K562 (cell line): ENCODE measurements around the gene METRN. TPM values are rescaled to one million over a fixed set of nuclear protein-coding genes. Genes with fewer than 3 reads are reported as not detected.
A peak's percentile ranks its signal among the peaks of the same experiment; 100 is the strongest.

Experiments used
- ARHGAP35 ChIP-seq: fragments of 450-650 bp; IDR thresholded peaks from 2 replicates; pipeline ENCODE4 v1.6.1; 2018; ENCODE audit not compliant: partially characterized antibody
- BACH1 ChIP-seq: fragments of 200-800 bp; sonication (Bioruptor generic); IDR thresholded peaks from 2 replicates; pipeline ENCODE4 v1.6.1; 2016; ENCODE audit warnings: missing genetic modification characterization, missing compliant biosample characterization
- CBX3 ChIP-seq, 2 experiments: IDR thresholded peaks; 1 replicate in 1 of 2; 2 replicates in 1 of 2; pipeline ENCODE4 v1.6.1; 2012; ENCODE audit warnings: inconsistent platforms in 2 of 2, low read length in 2 of 2, borderline replicate concordance in 1 of 2, control low read depth in 1 of 2
- CHCHD3 ChIP-seq: fragments of 250-450 bp; sonication (Bioruptor Pico); IDR thresholded peaks from 2 replicates; pipeline ENCODE4 v2.1.2; 2022; ENCODE audit warnings: mild to moderate bottlenecking
- DDX20 ChIP-seq: fragments of 450-650 bp; IDR thresholded peaks from 2 replicates; pipeline ENCODE4 v1.6.1; 2016; ENCODE audit warnings: missing genetic modification characterization, low read depth, mild to moderate bottlenecking, missing compliant biosample characterization, moderate library complexity
- ETV6 ChIP-seq, 3 experiments: fragments of 150-350 bp in 1 of 3; sonication (generic) in 1 of 3; formaldehyde crosslinking in 1 of 3; IDR thresholded peaks; 2 replicates each; pipeline versions ENCODE4 v1.6.1 to v1.8.0; 2014 to 2022; ENCODE audit warnings: borderline replicate concordance in 2 of 3, low read depth in 2 of 3, antibody characterized with exemption in 1 of 3, low read length in 1 of 3, mild to moderate bottlenecking in 1 of 3, missing genetic modification reagents in 1 of 3
- FOXK1 ChIP-seq: sonication (generic); formaldehyde crosslinking; IDR thresholded peaks from 2 replicates; pipeline ENCODE4 v1.8.0; 2022; ENCODE audit warnings: missing genetic modification reagents, mild to moderate bottlenecking, borderline replicate concordance
- HIVEP1 ChIP-seq: fragments of 250-450 bp; sonication (Bioruptor Pico); IDR thresholded peaks from 2 replicates; pipeline ENCODE4 v1.4.0; 2020; ENCODE audit warnings: mild to moderate bottlenecking
- HNRNPL ChIP-seq: fragments of 200-400 bp; formaldehyde crosslinking; IDR thresholded peaks from 2 replicates; pipeline ENCODE4 v1.6.1; 2017; ENCODE audit warnings: low read depth, mild to moderate bottlenecking, low read length
- KAT7 ChIP-seq: sonication (generic); formaldehyde crosslinking; IDR thresholded peaks from 2 replicates; pipeline ENCODE4 v1.8.0; 2022; ENCODE audit warnings: missing genetic modification reagents, mild to moderate bottlenecking, borderline replicate concordance
- MCM2 ChIP-seq: fragments of 450-650 bp; IDR thresholded peaks from 2 replicates; pipeline ENCODE4 v1.6.1; 2017; ENCODE audit warnings: low read depth, mild to moderate bottlenecking
- MYNN ChIP-seq, 2 experiments: sonication (generic); formaldehyde crosslinking in 1 of 2; IDR thresholded peaks; 2 replicates each; pipeline versions ENCODE4 v1.5.0 to v1.6.1; 2016 to 2020; ENCODE audit warnings: antibody characterized with exemption in 1 of 2, missing genetic modification reagents in 1 of 2
- NONO ChIP-seq, 2 experiments: fragments of 200-400 bp in 1 of 2; fragments of 450-650 bp in 1 of 2; formaldehyde crosslinking in 1 of 2; IDR thresholded peaks; 2 replicates each; pipeline ENCODE4 v1.6.1; 2017; ENCODE audit warnings: low read depth in 2 of 2, mild to moderate bottlenecking in 2 of 2, moderate library complexity in 2 of 2, low read length in 1 of 2
- PATZ1 ChIP-seq: fragments of 250-450 bp; sonication (Bioruptor Pico); IDR thresholded peaks from 2 replicates; pipeline ENCODE4 v1.5.0; 2020; ENCODE audit warnings: mild to moderate bottlenecking, borderline replicate concordance
- PRPF4 ChIP-seq: fragments of 200-400 bp; formaldehyde crosslinking; IDR thresholded peaks from one replicate; pipeline ENCODE4 v1.6.1; 2017; ENCODE audit warnings: low read length, low read depth, mild to moderate bottlenecking; ENCODE audit not compliant: insufficient read depth, poor library complexity, severe bottlenecking
- RAD51 ChIP-seq: fragments of 450-650 bp; IDR thresholded peaks from 2 replicates; pipeline ENCODE4 v1.7.1; 2016; ENCODE audit warnings: low read depth, mild to moderate bottlenecking, borderline replicate concordance
- SETDB1 ChIP-seq: IDR thresholded peaks from one replicate; pipeline ENCODE4 v1.6.1; 2012; ENCODE audit warnings: low read length, control low read depth, inconsistent platforms
- SRSF3 ChIP-seq: fragments of 200-400 bp; formaldehyde crosslinking; IDR thresholded peaks from 2 replicates; pipeline ENCODE4 v1.6.1; 2016; ENCODE audit warnings: mild to moderate bottlenecking, low read length, moderate library complexity; ENCODE audit not compliant: insufficient read depth
- ZBTB8A ChIP-seq: fragments of 450-650 bp; IDR thresholded peaks from 2 replicates; pipeline ENCODE4 v1.6.1; 2018; ENCODE audit warnings: mild to moderate bottlenecking, moderate library complexity; ENCODE audit not compliant: partially characterized antibody
- ZKSCAN1 ChIP-seq: fragments of 150-350 bp; IDR thresholded peaks from 2 replicates; pipeline ENCODE4 v1.6.1; 2016; ENCODE audit warnings: low read depth, low read length
- ZNF384 ChIP-seq: IDR thresholded peaks from 2 replicates; pipeline ENCODE4 v1.6.1; 2012; ENCODE audit warnings: low read depth, low read length, improper control_type of control experiment
- ZNF589 ChIP-seq: fragments of 200-800 bp; sonication (Bioruptor generic); IDR thresholded peaks from 2 replicates; pipeline ENCODE4 v1.6.1; 2016; ENCODE audit warnings: low read depth, missing genetic modification characterization, missing compliant biosample characterization
- polyA plus RNA-seq, 8 experiments: library from polyadenylated mRNA; depleted of rRNA in 4 of 8; stranded (reverse) in 5 of 8; unstranded in 3 of 8; fragments of >200 nt; fragmentation: Nextera tagmentation in 2 of 8; fragmentation: Illumina TruSeq in 1 of 8; extraction: Ambion mirVana in 2 of 8; extraction: Trizol in 1 of 8; gene quantifications; 2 replicates each; pipeline versions ENCODE4 v1.2.1 to v1.2.3, GENCODE V29; 2011 to 2014; ENCODE audit warnings: inconsistent platforms in 1 of 8, missing spikeins in 1 of 8
- total RNA-seq, 7 experiments: library from RNA; depleted of rRNA in 6 of 7; stranded (reverse); fragments of >200 nt in 6 of 7; fragmentation: Illumina TruSeq in 2 of 7; extraction: Trizol in 2 of 7; gene quantifications; 2 replicates each; pipeline versions ENCODE4 v1.2.1 to v1.2.3, GENCODE V29; 2011 to 2021; ENCODE audit warnings: low replicate concordance in 1 of 7
- TF ChIP-seq, protein P1 (sequence below): fragments of 450-650 bp; IDR thresholded peaks from one replicate; pipeline ENCODE4 v1.6.1; 2018; ENCODE audit warnings: mild to moderate bottlenecking, moderate library complexity; ENCODE audit not compliant: partially characterized antibody

Gene METRN
- total and polyA plus RNA-seq, 9 of the 15 experiments (the other 6 are each of a cell fraction or from before 2014, with no cell fraction given) = 0.20 to 89.8 (median 15.4) TPM

- no peak for TF ChIP-seq ARHGAP35
- TF ChIP-seq HIVEP1 (CRISPR knock-in tag) = no peak
- TF ChIP-seq NONO (IDR thresholded peaks at IDR 0.05; ENCODE audit: low read depth in 2 of 2, low read length in 1 of 2) = peak in 1 of 2 experiments; percentile 95; a peak in 2 of 4 replicates
- peak; percentile 29; the same call in 1 of the 2 replicates for TF ChIP-seq ZNF384
- 0 out of 4 replicates have a peak, but pooled peaks of 1 of the 2 experiments have one; percentile 40 for TF ChIP-seq ETV6 (IDR thresholded peaks at IDR 0.05; ENCODE audit: borderline replicate concordance in 1 of 2, low read depth in 2 of 2, low read length in 1 of 2)
- no peak for TF ChIP-seq ETV6 (CRISPR knock-in tag; IDR thresholded peaks at IDR 0.05; ENCODE audit: borderline replicate concordance)
- TF ChIP-seq PRPF4 = no peak
- TF ChIP-seq MYNN (IDR thresholded peaks at IDR 0.05) = no peak
- no peak for TF ChIP-seq MYNN (CRISPR knock-in tag; IDR thresholded peaks at IDR 0.05)
- no peak for TF ChIP-seq PATZ1 (CRISPR knock-in tag)
- peak; percentile 97; the same call in 1 of the 2 replicates for TF ChIP-seq KAT7 (CRISPR knock-in tag)
- TF ChIP-seq BACH1 (tag) = no peak
- no peak for TF ChIP-seq ZNF589
- no peak for TF ChIP-seq SETDB1
- TF ChIP-seq RAD51 = no peak
- no peak for TF ChIP-seq SRSF3
- TF ChIP-seq HNRNPL = peak; percentile 77
- TF ChIP-seq ZBTB8A = no peak
- TF ChIP-seq ZKSCAN1 = peak; percentile 83
- TF ChIP-seq, protein P1, sequence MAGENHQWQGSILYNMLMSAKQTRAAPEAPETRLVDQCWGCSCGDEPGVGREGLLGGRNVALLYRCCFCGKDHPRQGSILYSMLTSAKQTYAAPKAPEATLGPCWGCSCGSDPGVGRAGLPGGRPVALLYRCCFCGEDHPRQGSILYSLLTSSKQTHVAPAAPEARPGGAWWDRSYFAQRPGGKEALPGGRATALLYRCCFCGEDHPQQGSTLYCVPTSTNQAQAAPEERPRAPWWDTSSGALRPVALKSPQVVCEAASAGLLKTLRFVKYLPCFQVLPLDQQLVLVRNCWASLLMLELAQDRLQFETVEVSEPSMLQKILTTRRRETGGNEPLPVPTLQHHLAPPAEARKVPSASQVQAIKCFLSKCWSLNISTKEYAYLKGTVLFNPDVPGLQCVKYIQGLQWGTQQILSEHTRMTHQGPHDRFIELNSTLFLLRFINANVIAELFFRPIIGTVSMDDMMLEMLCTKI = no peak
- no peak for TF ChIP-seq FOXK1 (CRISPR knock-in tag)
- TF ChIP-seq MCM2 = no peak
- 0 out of 3 replicates have a peak, but pooled peaks of 1 of the 2 experiments have one; percentile 32 for TF ChIP-seq CBX3 (IDR thresholded peaks at IDR 0.05; ENCODE audit: borderline replicate concordance in 1 of 2, low read length in 2 of 2)
- TF ChIP-seq CHCHD3 (CRISPR knock-in tag) = no peak
- no peak for TF ChIP-seq DDX20 (tag)
Observed at GRCh38 chr16:667780-668518, 47.0 kb upstream of the METRN start, which contains the start of gene RHOT2 (continued).
